HG03196 (cell line): ENCODE data around the gene TRAF4.
A peak's percentile ranks its signal among the peaks of the same experiment; 100 is the strongest.
"Not testable (repeated sequence)": the region's sequence is repeated elsewhere in the genome, so short reads cannot be mapped to it uniquely, and the experiment has no call there.

ENCODE experiments used
- ATAC-seq: cut with Tn5 transposase; IDR thresholded peaks from one replicate; pipeline ENCODE4 v1.9.1; 2021; ENCODE audit not compliant: unreplicated experiment

Gene TRAF4

DNA sequence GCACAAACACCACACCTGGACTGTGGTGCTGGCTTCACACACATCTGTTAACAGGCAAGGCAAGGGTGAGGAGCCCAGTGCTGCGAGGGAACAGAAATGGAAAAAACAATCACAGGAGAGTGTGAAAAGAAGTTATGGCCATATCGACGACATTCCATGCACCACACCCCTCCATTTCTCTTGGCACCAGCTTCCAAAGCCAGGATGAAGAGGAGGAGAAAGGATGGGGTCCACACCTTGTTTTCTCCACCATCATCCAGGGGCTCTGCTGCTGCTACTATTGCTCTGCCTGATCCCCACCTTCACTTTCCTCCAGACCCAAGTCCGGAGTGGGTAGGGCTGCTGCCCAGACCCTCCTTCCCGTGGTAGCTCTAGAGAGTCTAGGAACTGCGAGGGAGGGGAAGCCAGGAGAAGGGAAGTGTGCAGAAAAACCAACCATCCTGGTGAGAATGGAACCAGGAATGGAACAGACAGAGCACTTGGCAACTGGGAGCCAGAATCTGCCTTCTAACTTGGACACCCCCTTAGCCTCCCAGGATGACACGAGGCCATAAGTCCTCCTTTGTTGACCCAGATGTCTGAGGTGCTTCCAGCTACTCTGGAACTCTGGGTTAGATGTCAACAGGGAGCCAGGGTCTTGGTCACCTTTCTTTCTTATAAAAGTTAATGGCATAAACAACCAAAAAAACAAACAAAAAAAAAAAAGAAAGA, 31.0 kb upstream of the TRAF4 start:
- ATAC-seq: no peak

DNA sequence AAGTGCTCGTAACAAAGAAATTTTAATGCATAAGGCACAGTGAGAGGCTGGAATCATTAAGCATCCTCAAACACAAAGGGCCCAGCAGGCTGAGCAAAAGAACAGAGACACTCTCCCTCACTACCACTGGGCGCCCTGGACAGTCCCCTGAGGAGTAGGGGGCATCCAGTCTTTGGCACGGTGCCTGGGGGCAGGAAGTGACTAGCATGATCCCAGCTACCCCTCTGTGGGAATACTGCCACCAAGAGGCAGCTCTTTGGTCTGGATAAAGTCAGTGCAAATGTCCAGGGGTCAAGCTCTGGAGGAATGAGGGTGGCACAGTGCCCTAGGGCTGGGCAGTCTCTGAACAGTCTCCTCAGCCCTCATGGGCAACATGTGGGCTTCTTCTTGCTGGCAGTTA, 29.5 kb upstream of the TRAF4 start:
- no peak for ATAC-seq

GRCh38 chr17:28715217-28715616, 28.6 kb upstream of the TRAF4 start:
- ATAC-seq: no peak

GRCh38 chr17:28716740-28717577, 26.9 kb upstream of the TRAF4 start:
- ATAC-seq: no peak

GRCh38 chr17:28717578-28718332, 26.1 kb upstream of the TRAF4 start, which contains the start of gene RAB34:
TSS of gene RAB34 (minus strand) at chr17:28717868. CDS start at chr17:28717266, 602 bp downstream.
- ATAC-seq: no peak

DNA sequence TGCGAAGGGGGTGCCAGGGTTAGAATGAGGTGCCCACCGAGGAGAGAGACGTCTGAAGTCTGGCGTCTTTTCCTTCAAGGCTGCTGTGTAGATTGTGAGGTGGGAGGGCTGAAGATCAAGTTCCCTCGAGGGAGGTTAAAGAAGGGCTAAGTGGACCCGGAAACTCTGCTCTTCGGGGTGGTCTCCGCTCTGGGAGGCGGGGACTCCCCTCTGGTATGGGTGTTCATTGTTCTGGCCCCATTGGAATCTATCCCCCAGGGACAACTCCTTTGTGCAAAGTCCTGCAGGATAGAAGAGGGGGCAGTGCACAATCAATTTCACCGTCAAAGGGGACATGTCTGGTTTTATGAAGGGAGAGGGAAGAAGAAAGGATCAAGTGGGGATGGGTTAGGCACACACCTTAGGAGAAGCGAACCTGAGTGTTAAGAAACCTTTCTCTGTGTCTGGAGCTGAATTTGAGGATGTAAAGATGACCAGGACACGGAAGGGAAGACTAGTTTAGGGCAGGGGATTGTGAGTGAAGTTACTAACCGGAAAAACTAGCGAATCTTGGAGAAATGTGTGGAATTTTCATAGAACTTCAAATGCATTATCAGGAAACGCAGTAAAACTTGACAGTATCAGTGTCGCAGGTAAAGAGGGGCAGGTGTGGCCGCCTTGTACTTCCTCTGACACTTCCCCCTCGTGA, 25.3 kb upstream of the TRAF4 start:
- no peak for ATAC-seq

GRCh38 chr17:28719021-28719433, 24.8 kb upstream of the TRAF4 start:
- ATAC-seq: peak; percentile 2

DNA sequence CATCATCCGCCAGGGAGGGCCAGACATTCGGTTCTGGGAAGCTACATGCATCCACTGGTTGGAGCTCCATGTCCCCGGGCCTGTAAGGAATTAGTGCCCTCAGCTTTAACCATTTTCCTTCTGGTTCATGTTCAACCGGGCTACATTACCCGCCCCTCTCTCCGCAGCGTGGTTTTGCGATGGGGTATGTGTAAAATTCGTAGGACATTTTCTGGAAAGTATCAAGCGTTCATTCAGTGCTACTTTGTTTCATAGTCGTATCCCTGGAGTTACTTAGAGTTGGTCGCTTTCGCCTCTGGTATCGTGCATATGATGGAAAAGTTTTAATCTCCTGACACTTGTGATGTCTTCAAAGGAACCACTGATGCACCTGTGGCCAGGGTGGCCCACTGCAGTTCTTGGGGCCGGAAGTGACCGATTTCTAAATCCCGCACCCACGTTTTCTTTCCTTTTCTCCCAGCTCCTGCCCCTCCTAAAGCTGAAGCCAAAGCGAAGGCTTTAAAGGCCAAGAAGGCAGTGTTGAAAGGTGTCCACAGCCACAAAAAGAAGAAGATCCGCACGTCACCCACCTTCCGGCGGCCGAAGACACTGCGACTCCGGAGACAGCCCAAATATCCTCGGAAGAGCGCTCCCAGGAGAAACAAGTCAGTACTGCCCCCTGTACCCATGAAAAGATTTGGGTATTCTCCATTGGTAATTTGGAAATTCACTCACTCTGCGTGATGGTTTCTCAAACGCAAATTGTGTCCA, 23.4 kb upstream of the TRAF4 start:
- ATAC-seq: no peak

DNA sequence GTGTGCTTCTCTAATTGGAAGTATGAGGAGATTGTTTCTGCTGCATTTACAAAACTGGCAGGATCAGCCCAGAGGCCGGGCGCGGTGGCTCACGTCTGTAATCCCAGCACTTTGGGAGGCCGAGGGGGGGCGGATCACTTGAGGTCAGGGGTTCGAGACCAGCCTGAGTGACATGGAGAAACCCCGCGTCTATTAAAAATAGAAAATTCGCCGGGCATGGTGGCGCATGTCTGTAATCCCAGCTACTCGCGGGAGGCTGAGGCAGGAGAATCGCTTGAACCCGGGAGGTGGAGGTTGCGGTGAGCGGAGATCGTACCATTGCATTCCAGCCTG, 22.8 kb upstream of the TRAF4 start:
- not testable (repeated sequence) for ATAC-seq

GRCh38 chr17:28722417-28723158, 21.2 kb upstream of the TRAF4 start:
- no peak for ATAC-seq

GRCh38 chr17:28723159-28723835, 20.5 kb upstream of the TRAF4 start:
- no peak for ATAC-seq

- not testable (repeated sequence) for ATAC-seq
These were observed 19.8 kb upstream of the TRAF4 start for GRCh38 chr17:28723836-28724499.

DNA sequence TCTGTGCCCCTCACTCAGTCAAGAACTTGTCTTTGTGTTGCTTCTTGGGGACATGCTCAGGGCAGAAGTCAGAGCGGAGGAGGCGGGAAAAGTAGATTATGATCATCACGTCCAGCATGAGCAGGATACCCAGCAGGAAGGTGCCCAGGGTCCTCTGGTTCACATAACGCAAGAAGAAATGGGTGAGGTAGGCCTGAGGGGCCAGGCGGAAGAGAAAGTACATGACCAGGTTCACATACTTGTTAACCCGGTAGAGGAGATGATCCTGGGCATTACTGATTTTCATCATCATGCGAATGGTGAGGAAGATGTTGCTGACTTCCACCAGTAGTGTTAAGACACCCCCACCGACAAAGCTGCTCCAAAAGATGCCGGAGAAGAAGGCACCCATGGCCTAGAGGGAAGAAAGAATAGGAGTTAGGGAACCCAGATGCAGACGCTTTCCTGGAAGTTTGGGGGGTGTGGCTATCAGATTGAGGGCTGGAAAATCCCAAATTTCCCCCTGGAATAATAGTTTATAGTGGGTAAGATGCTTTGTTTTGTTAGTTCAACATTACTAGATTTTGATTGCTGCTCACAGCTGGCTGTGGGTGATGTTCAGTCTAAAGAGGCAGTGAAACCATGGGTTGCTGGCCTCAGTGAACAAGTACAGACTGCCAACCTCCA, 19.2 kb upstream of the TRAF4 start:
- no peak for ATAC-seq

DNA sequence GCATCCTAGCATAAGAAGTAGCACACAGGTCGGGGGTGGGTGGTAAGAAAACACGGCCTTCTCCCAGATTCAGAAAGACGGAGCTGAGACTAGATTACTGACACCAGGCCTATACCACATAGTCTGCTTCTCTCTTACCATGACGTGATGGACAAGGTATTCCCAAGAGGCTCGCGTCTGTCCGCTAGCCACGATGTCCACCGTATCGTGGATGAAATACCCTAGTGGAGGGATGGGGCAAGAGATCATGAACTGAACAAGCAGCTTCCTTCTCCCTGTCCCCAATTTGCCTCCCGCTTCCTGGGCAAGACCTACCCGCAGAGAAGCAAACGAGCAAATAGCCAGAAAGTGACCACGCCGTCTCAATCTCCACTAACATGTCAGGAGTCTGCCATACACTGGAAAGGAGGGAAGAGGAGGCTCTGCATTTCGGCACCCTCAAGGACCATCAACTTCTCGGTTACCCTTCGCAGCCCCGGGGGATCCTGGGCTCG, 18.6 kb upstream of the TRAF4 start:
- no peak for ATAC-seq

- ATAC-seq: no peak
These were observed 18.1 kb upstream of the TRAF4 start for GRCh38 chr17:28725660-28726225.

GRCh38 chr17:28726226-28726626, 17.6 kb upstream of the TRAF4 start, which contains the start of gene TLCD1:
TSS of gene TLCD1 (minus strand) at chr17:28726233. CDS start at chr17:28726097, 136 bp downstream.
- ATAC-seq: no peak
